Suprapubic skin (tissue), 4 donors: ENCODE results near the gene JPH2.

ENCODE experiments used
- EP300 ChIP-seq: sonication (generic); formaldehyde crosslinking; IDR thresholded peaks from one replicate; pipeline ENCODE4 v1.6.1; 2017; ENCODE audit warnings: antibody characterized with exemption
- POLR2AphosphoS5 ChIP-seq, 3 donors: sonication (generic); formaldehyde crosslinking; IDR thresholded peaks; one replicate each; pipeline ENCODE4 v1.6.1; 2017; ENCODE audit warnings: antibody characterized with exemption in 3 of 3
- TF ChIP-seq, protein P1 (sequence below), 2 donors: fragments of 200-600 bp in 1 of 2; fragments of 450-650 bp in 1 of 2; sonication (generic) in 1 of 2; IDR thresholded peaks; one replicate each; pipeline ENCODE4 v1.5.1; 2016 to 2019; ENCODE audit warnings: antibody characterized with exemption in 2 of 2, mild to moderate bottlenecking in 1 of 2, moderate library complexity in 1 of 2

DNA sequence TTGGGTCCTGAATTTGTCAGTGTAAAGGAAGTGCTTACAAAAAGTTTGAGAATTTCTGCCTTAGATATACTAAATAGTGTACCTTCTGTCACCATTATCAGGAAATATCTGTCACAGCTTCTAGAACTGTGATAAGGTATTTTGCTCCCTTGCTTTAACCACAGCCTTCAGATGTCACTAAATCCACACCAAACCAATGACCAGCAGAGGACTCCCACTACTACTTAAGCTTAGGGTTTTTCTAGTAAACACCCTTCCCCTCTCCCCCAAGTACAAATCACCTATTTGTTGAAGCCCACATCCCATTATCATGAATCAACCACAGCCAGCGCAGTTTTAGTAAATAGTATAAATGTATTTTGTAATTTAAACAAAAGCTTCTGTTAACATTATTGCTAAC lies 8.6 kb upstream of the JPH2 start:
- no peak for TF ChIP-seq POLR2AphosphoS5 (IDR thresholded peaks at IDR 0.05)
- TF ChIP-seq, protein P1, sequence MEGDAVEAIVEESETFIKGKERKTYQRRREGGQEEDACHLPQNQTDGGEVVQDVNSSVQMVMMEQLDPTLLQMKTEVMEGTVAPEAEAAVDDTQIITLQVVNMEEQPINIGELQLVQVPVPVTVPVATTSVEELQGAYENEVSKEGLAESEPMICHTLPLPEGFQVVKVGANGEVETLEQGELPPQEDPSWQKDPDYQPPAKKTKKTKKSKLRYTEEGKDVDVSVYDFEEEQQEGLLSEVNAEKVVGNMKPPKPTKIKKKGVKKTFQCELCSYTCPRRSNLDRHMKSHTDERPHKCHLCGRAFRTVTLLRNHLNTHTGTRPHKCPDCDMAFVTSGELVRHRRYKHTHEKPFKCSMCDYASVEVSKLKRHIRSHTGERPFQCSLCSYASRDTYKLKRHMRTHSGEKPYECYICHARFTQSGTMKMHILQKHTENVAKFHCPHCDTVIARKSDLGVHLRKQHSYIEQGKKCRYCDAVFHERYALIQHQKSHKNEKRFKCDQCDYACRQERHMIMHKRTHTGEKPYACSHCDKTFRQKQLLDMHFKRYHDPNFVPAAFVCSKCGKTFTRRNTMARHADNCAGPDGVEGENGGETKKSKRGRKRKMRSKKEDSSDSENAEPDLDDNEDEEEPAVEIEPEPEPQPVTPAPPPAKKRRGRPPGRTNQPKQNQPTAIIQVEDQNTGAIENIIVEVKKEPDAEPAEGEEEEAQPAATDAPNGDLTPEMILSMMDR (IDR thresholded peaks at IDR 0.05): no peak
- no peak for TF ChIP-seq EP300
